RWPE2 (cell line): Measurements from ENCODE around the gene TXNDC11.

ENCODE experiments used
- ATAC-seq: fragments of 200-7000 bp; cut with Tn5 transposase; 3 replicates; pipeline ENCODE4 v1.9.1; 2021; ENCODE audit warnings: low read depth
- DNase-seq: peaks from one replicate; pipeline ENCODE4 v3.0.0-alpha.2; 2020; ENCODE audit warnings: low spot score
- H3K27ac ChIP-seq: fragments of 450-650 bp; 2 replicates; pipeline ENCODE4 v1.5.1; 2017; ENCODE audit warnings: mild to moderate bottlenecking; ENCODE audit not compliant: poor library complexity, severe bottlenecking
- H3K27me3 ChIP-seq: fragments of 250-450 bp; sonication (Bioruptor Pico); 2 replicates; pipeline ENCODE4 v1.5.1; 2021; ENCODE audit warnings: mild to moderate bottlenecking, moderate library complexity; ENCODE audit not compliant: insufficient read depth, poor library complexity, severe bottlenecking
- H3K36me3 ChIP-seq: fragments of 250-450 bp; sonication (Bioruptor Pico); 2 replicates; pipeline ENCODE4 v1.5.1; 2020; ENCODE audit warnings: low read depth, mild to moderate bottlenecking, moderate library complexity
- H3K4me1 ChIP-seq: fragments of 250-450 bp; sonication (Bioruptor Pico); 2 replicates; pipeline ENCODE4 v1.5.1; 2021; ENCODE audit warnings: mild to moderate bottlenecking, moderate library complexity; ENCODE audit not compliant: insufficient read depth, poor library complexity, severe bottlenecking
- H3K4me3 ChIP-seq: fragments of 250-450 bp; sonication (Bioruptor Pico); 2 replicates; pipeline ENCODE4 v1.5.1; 2021; ENCODE audit warnings: mild to moderate bottlenecking, moderate library complexity; ENCODE audit not compliant: severe bottlenecking
- H3K9me3 ChIP-seq: fragments of 250-450 bp; sonication (Bioruptor Pico); 2 replicates; pipeline ENCODE4 v1.5.1; 2021; ENCODE audit warnings: mild to moderate bottlenecking, moderate library complexity; ENCODE audit not compliant: severe bottlenecking
- TF ChIP-seq, protein P1 (sequence below): fragments of 450-650 bp; IDR thresholded peaks from one replicate; pipeline ENCODE4 v1.5.1; 2017; ENCODE audit warnings: mild to moderate bottlenecking, moderate library complexity; ENCODE audit not compliant: poor library complexity, severe bottlenecking

TXNDC11 gene

DNA sequence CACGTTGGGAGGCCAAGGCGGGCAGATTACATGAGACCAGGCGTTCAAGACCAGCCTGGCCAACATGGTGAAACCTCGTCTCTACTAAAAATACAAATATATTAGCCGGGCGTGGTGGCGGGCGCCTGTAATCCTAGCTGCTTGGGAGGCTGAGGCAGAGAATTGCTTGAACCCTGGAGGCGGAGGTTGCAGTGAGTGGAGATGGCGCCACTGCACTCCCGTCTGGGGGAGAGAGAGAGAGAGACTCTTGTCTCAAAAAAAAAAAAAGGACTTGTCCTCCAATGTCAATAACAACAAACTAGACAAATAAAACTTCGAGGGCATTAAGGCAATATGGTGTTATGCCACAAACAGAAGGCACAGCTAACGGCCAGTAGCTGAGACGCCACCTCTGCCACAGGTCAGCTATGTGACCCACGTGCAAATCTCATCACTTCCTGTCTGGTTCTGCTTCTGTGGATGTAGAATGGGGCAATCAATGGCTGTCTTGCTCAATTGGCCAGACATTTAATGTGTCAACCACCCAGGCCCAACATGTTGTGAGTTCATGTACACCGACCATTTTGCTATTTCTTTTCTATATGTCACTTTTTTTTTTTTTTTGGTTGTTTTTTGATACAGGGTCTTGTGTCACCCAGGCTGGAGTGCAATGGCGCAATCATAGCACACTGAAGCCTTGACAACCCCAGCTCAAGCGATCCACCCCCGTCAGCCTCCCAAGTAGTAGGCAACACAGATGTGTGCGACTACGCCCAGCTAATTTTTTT, 834 bp upstream of the TXNDC11 start:
- peak overlapping the region; percentile 87 for H3K4me3 ChIP-seq
- H3K4me1 ChIP-seq: peaks cover 13% of the 10 kb centered on the region
- peak overlapping the region; percentile 71 for H3K27ac ChIP-seq
- no peaks in the 10 kb centered on the region for H3K27me3 ChIP-seq
- H3K36me3 ChIP-seq: peaks cover 18% of the 10 kb centered on the region
- no peak for ATAC-seq
- no peaks in the 10 kb centered on the region for H3K9me3 ChIP-seq
- TF ChIP-seq, protein P1, sequence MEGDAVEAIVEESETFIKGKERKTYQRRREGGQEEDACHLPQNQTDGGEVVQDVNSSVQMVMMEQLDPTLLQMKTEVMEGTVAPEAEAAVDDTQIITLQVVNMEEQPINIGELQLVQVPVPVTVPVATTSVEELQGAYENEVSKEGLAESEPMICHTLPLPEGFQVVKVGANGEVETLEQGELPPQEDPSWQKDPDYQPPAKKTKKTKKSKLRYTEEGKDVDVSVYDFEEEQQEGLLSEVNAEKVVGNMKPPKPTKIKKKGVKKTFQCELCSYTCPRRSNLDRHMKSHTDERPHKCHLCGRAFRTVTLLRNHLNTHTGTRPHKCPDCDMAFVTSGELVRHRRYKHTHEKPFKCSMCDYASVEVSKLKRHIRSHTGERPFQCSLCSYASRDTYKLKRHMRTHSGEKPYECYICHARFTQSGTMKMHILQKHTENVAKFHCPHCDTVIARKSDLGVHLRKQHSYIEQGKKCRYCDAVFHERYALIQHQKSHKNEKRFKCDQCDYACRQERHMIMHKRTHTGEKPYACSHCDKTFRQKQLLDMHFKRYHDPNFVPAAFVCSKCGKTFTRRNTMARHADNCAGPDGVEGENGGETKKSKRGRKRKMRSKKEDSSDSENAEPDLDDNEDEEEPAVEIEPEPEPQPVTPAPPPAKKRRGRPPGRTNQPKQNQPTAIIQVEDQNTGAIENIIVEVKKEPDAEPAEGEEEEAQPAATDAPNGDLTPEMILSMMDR: no peak
- DNase-seq: no peak

DNA sequence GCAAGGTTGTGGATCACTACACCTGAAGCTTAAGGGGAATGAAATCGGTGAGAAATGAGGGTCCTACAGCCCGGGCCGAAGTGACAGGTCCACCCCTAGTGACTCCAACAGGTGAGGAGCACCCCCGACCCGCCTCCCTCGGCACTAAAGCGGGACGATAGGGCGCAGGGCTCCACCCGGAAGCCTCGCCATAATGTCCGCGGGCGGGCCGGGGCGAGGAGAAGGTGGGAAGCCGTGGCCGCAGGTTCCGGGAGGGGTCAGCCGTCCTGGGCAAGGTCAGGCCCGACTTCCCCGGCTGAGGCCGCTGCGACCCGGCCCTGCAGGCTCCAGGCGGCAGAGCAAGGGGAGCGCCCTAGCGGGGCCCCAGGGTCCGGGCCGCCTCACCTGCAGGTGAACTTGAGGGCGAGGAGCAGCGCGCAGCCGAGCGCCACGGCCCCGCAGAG, 543 bp downstream of the TXNDC11 start:
- ATAC-seq: peak; percentile 24
- DNase-seq: peak; percentile 68
- Histone ChIP-seq H3K27ac (peak overlapping the region; percentile 71), H3K4me3 (peak overlapping the region; percentile 87), H3K36me3 (peaks cover 25% of the 10 kb centered on the region), H3K9me3 (no peaks in the 10 kb centered on the region), H3K4me1 (peaks cover 13% of the 10 kb centered on the region), H3K27me3 (no peaks in the 10 kb centered on the region)
- TF ChIP-seq, protein P1: no peak

DNA sequence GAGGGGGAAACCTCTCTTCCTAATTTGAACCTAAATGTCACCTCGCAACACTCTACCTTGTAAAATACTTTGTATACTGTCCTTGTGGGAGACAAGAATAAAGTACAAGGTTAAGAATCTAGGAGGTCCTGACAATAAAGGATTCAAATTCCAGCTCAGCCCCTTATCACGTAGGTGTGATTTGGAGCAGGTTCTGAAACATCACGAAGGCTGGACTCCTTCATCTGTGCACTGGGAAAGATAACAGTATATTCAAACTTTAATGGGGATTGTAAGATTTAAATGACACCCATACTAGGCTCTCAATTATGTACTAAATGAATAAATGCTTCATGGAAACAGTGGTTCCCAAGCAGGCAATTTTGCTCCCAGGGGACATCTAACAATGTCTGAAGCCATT, 2.1 kb downstream of the TXNDC11 start:
- H3K27ac ChIP-seq: no peak overlapping the region
- H3K27me3 ChIP-seq: no peaks in the 10 kb centered on the region
- TF ChIP-seq, protein P1: no peak
- peaks cover 40% of the 10 kb centered on the region for H3K36me3 ChIP-seq
- H3K9me3 ChIP-seq: no peaks in the 10 kb centered on the region
- DNase-seq (no peak), ATAC-seq (no peak)
- H3K4me1 ChIP-seq: peaks cover 13% of the 10 kb centered on the region
- H3K4me3 ChIP-seq: peak overlapping the region; percentile 87

DNA sequence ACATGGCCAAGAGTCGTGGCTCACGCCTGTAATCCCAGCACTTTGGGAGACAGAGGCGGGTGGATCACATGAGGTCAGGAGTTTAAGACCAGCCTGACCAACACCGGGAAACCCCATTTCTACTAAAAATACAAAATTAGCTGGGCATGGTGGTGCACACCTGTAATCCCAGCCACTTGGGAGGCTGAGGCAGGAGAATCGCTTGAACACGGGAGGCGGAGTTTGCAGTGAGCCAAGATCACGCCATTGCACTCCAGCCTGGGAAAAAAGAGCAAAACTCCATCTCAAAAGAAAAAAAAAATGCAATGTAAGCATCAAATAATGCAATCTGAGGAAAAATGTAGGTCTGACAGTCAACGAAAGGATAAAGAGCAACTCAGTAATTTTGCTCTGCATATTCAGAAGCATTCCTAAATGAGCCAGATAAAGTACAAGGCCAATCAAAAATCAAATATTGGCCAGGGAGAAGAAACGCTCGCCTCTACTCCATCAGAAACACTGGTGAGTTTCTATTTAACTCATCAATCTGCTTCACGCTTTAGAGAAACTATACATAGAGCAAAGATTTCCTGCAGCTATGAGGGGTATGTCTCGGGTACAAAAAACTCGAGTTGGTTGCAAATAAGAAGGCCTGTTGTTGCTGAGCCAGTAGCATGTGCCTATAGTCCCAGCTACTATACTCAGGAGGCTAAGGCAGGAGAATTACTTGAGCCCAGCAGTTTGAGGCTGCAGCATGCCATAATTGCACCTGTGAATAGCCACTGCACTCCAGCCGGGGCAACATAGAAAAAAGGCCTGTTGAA, 3.7 kb downstream of the TXNDC11 start:
- H3K4me1 ChIP-seq: peaks cover 13% of the 10 kb centered on the region
- no peaks in the 10 kb centered on the region for H3K9me3 ChIP-seq
- no peak for DNase-seq
- TF ChIP-seq, protein P1: no peak
- no peak overlapping the region for H3K4me3 ChIP-seq
- H3K36me3 ChIP-seq: peaks cover 56% of the 10 kb centered on the region
- no peaks in the 10 kb centered on the region for H3K27me3 ChIP-seq
- no peak for ATAC-seq
- H3K27ac ChIP-seq: no peak overlapping the region

DNA sequence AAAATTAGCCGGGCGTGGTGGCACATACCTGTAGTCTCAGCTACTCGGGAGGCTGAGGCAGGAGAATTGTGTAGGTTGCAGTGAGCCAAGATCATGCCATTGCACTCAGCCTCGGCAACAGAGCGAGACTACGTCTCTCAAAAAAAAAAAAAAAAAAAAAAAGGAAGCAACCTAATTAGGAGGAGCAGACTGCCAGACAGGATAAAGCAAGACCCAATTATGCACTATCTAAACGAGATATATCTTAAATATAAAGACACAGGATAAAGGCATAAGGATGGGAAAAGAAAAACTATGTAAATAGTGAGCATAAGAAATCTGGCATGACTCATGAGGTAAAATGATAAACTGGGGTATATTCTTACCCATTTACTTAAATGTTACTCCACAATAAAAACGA, 4.9 kb downstream of the TXNDC11 start:
- DNase-seq: no peak
- no peak overlapping the region for H3K27ac ChIP-seq
- TF ChIP-seq, protein P1: no peak

More for the DNA sequence above, 4.9 kb downstream of the TXNDC11 start:
- Histone ChIP-seq H3K27me3 (no peaks in the 10 kb centered on the region), H3K4me1 (peaks cover 10% of the 10 kb centered on the region), H3K9me3 (no peaks in the 10 kb centered on the region), H3K4me3 (no peak overlapping the region), H3K36me3 (peaks cover 69% of the 10 kb centered on the region)
- ATAC-seq: no peak
